HG02938 (cell line): ENCODE data around the gene CRYGN.

ENCODE experiments used
- ATAC-seq: cut with Tn5 transposase; IDR thresholded peaks from one replicate; pipeline ENCODE4 v1.9.1; 2021; ENCODE audit warnings: mild to moderate bottlenecking, moderate library complexity; ENCODE audit not compliant: unreplicated experiment

Gene CRYGN

DNA sequence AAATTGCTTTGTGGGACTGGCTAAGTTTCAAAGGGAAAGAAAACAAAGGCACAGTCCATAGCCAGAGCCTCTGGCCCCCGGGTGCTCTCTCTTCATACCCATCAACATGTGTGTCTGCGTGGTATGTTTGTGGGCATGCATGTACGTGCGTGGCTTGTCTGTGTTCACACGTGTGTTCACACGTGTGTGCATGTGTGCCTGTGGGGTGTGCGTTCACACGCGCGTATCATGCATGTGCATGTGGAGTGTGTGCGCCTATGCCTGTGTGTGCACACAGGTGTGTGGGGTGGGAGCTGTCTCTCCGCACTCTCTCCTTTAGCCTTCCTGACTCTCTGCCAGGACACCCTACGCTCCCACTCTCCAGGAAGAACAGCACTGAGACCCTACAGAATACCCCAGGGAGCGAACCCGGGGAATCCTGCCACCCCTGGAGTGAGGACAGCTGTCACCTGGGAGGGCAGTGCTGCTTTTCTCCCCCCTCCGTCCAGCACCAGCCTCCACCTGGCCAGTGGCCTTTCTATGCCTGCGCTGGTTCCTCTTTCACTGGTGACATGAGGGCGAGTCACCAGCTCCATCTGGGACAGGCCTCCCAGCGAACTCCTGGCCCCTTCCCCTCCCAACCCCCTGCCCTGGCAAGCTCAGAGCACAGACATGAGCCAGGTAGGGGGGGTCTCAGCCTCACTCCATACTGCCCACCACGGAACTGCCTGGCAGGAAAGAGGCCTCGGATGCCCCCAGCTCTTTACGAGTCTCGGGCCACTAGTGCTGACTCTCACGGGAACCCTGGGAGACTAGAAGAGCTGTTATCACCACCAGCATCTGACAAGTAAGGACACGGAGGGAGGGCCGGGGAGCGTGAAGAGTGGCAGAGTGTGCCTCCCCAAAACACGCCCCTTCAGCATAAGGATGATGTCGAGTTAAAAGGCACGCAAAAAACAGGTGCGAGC is 46.6 kb downstream of the CRYGN start:
- no peak for ATAC-seq

DNA sequence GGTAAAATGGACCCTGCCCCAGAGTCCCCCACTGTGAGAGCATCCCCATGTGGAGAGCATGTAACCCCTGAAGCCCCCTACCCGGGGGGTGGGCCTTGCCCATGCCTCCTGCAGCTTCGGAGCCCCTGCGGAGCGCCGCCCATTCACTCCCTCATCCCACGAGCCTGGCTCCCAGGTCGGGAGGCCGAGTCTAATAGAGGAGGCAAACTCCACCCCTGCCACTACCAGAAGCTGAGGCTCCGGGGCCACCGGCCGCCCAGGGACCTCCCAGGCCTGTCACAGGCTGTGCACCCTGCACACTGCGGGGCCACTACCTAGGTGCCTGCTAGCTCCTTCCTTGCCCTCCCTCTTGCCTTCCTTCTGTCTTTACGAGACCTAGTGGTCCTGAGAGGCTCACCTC is 47.5 kb downstream of the CRYGN start:
- no peak for ATAC-seq

DNA sequence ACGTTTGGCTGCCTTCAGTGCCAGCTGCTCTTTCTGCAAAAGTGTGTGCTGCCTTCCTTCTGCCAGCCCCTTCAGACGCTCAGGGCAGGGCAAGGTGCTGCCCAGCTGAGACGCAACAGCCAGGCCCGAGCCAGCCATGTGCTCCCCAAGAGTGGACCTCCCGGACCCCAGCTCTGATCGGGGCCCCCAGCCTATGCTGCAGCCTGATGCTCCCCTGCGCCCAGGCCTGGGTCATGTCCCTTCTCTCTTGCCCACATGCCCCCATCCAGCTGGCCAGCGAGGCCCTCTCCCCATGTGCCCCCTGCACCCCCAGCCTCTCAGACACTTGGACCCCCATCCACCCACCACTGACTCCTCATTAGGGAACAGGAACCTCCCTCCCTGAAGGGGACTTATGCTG is 47.9 kb downstream of the CRYGN start:
- no peak for ATAC-seq

DNA sequence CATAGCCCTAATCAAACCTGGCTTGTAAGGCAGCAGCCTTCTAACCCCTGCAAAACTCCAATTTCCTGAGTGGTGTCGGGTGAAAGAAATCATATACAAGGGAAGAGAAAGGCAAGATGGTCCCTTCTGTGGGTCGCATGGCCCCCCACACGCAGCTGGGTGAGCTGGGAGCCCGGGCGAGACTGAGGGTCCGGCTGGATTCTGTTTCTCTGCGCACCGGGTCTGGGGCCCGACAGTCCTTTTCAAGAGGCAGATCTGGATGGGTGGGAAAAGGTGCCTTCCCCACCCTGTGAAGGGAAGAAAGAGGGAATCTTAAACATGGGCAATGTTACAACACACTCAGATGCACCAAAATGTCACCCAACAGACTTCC is 48.6 kb downstream of the CRYGN start:
- no peak for ATAC-seq

DNA sequence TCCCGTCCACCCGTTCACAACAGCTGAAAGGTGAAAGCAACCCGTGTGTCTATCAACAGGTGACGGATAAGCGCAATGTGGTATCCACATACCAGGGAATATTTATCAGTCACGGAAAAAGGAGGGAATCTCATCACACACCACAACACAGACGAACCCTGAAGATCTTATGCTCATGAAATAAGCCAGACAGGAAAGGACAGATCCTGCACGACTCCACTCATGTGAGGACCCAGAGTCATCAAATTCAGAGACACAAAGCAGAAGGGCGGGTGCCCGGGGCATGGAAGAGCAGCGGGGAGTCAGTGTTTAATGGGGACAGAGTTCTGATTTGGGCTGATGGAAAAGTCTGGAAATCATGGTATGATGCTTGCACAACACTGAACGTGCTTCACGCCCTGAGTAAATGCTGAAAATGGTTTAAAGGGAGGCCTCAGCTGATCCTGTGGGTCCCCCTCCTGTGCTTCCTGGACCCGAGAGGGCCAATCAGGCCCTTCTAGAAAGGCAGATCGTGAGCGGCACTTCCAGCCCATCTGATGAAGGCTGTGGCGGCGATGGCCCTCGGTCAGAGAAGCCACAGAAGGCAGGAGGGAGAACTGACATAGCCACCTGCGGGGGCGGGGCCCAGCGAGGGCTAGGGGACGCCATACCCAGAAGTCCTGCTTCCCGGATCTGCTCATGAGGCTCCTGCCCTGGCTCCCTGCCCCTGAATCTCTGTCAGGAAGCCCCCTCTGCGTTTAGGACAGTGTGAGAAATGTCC is 49.2 kb downstream of the CRYGN start:
- no peak for ATAC-seq

DNA sequence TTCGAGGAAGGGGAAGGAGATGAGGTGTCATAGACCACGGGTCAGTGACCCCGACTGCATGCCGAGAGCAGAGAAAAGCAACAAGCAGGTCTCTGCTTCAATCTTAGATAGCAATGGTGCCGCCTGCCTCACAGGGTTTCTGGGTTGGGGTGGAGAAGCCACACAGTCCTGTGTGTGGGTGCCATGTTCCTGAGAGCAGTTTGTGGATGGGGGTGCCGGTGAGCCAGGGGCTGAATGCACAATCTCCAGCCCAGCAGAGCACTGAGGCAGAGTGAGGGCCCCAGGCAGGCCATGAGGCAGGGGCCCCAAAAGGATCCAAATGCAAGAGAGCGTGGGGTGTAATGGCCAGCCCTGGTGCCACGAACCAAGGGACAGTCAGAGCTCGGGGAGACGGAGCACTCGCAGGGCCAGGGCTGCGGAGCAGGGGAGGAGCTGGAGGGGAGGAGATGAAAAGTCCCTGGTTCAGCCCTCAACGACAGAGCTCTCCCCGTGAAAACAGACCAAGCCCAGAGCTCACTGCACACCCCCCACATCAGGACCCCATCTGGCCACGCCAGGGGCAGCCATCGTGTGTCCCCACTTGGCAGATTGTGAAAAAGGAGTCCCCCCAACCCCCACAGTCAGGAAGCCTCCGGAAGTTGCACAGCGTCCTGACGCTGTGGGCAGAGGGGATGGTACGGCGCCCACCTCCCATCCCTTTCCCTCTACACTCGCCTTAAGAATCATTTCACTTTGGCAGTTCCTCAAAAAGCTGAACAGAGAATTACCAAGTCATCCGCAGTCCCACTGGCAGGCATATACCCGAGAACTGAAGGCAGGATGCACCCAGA is 50.0 kb downstream of the CRYGN start:
- ATAC-seq, result no peak

DNA sequence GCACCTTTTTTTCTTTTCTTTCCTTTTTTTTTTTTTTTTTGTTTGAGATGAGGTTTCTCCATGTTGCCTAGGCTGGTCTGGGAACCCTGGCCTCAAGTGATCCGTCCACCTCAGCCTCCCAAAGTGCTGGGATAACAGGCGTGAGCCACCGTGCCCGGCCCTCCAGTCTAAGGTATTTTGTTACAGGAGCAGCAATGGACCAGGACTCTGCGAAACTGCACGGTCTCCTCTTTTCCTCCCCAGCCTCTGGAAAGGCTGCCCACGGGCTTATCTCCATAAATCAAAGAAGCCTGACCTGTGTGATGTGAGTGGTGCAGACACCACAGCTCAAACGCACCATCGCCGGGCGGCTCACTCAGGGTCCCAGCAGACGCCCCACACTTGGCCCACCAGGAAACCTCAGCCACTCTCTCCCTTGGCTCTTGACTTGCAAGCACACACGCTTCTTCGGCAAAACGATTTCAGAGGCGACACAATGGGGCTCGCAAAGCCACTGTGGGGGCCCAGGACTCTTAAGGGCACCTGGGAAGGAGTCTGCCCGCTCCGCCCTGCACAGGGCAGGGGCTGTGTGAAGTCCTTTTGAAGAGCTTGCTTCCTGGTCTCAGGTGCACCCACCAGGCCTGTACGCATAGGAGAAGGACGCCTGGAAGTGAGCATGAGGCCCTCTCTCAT is 50.7 kb downstream of the CRYGN start:
- no peak for ATAC-seq

DNA sequence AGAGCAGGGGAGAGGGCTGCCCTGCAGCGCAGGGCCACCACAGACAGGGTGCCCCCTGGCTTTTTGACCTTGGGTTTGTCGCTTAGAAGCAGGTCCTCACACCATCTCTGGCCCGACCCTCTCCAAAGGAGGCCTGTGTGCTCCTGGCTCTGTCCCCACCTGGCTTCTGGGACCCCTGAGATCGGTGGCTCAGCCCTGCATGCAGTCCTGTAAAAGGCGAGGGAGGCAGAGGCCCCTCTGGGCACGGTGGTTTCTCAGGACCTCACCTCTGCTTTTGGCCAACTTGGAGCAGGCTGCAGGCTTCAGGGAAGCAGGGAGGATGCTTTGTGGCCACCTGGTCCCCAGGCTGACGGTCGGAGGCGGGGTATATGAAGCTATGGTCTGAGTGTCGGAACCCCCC is 51.5 kb downstream of the CRYGN start:
- no peak for ATAC-seq

DNA sequence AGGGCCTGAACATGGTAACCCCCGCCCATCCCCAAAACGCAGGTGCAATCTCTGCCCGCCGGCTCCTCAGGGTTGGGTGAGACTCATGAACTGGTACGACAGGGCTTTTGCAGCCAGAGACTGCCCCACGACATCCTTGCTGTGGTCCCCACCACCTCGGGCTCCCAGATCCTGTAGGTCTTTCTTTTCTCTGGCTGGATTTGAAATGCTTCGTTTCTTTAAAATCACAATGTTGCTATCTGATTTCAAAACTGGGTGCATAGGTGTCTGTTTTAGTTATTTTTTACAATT is 52.0 kb downstream of the CRYGN start:
- ATAC-seq, result no peak

DNA sequence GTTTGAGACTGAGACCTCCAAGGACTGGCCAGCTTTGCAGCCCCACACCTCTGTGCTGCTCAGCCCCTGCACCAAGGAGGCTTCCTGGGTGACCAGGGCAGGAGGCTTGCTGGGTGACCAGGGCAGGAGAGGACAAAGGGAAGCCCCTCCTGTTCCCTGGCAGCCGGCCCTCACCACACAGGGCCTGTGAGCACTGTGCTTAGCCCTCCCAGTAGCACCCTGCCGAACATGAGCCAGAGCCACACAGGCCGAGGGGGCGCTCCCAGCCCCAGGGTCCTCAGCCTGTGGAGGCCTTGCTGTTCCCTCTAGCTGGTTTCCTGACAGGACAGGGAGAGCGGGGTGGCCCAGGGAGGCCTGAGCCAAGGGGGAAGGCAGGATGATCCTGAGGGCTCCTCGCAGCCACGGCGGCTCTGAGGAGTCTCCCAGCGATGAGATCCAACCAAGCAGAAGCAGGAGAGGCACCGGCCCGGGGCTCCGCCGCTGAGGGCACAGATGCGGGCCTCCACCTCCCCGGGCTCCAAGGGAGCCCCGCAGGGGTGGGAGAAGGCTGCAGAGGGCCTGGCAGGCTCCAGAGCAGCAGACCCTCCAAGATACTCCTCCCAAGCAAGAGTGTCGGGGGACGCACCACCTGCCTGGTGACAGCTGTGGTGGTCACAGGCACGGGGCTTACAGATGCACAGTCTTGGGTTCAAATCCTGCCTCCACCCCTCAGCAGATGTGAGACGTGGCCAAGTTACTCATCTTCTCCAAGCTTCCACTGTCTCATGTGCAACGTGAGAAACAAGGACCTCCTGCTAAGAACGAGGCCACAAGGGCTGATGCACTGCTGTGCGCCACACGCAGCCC is 52.6 kb downstream of the CRYGN start:
- no peak for ATAC-seq

DNA sequence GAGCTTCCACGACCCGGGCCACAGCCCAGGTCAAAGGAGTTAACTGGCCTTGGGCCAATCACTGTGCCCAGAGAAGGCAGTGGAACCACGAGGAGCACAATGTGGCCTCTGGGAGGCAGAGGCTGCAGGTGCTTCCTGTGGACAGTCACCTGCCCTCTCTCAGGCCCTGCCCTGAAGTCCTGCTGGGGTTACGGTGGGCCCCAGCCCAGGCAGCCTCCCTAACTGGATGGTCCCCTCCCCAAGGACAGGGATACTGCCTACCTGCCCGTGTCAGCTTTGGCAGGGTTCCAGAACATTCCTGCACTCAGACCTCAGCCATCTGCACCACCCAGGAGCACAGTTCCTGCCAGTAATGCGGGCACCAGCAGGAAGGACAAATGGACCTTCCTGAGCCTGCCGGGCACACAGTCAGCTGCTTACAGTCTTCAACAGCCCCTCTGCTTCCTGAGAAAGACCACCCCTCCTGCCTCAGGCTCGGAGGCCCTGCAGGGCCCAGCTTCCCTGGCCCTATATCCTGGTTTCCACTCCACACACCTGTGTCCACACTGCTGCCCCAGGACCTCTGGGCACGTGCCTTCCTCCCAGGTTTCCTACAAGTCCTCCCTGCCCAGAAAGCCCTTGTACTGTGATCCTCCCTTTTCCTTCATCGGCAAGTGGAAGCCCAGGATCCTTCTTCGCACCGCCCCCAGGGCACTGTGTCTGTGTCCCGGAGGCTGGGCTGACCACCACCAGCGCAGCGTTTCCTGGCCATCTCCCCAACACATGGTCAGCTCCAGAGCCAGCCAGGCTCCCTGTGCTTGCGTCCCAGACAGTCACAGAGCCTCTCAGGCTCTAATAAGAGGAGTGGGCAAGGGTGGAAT is 53.4 kb downstream of the CRYGN start:
- no peak for ATAC-seq

DNA sequence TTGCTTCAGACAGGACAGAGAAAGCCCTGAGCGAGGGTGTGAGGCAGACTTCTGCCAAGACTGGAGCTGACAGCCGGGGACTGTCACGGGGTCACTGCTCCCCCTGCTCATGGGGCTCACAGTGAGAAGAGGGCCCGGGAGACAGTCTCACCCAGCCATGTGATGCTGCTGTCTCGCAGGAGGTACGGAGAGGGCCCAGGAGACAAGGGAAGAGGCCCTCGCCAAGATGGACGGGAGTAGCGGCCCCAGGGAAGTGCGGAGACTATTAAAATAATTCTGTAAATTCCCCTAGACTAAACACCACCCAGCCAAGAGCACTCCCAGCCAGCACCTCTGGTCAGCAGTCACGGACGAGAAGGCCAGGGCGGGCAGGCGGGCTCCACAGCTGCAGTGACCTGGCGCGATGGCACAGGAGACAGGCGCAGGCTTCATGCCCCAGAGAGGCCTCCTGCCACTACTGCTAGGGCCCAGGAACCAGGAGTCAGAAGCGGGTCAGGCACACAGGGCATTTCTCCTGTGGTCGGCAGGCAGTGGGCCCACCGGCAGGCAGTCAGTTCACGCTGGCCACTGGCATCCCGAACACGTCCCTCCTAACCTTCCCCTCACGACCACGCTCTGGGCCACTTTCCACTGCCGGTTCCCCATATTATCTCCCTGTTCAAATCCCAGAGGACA is 54.2 kb downstream of the CRYGN start:
- ATAC-seq, result no peak

DNA sequence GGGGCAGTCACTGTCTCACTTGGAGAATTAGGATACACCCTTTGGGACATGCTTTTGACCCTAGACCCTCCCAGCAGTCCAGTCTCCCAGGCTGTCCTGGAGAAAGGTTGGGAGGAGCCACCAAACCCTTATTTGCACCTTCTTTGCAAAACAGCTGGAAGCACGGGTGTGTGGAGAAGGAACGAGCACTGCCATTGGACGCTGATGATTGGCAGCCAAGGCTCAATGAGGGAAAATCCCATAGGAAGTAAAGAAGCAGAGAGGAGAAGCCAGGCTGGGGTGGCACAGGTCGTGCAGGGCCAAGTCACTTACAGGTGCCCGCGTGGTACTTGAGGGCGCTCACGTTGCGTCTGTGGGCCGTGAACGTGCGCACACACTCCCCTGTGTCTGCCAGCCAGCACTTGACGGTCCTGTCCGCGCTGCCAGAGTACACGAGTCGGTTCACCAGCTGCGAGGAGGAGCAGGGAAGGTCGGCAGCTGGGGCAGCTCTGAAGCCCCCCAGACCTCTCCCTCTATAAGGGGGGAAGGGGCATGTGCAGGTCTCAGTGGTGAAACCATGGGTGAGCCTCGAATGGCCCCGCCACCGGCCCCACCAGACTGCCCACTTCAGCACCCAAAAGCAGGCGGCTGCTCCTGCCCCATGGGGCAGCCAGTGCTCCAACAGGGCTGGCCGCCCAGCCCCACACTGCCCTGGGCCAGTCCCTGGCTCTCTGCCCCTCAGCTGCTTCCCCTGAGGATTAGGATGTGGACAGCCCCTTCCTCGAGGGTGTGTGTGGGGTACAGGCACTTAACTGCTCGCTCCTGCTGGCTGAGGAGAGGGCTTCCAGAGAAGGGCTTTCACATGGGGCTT is 54.9 kb downstream of the CRYGN start:
- ATAC-seq, result no peak

DNA sequence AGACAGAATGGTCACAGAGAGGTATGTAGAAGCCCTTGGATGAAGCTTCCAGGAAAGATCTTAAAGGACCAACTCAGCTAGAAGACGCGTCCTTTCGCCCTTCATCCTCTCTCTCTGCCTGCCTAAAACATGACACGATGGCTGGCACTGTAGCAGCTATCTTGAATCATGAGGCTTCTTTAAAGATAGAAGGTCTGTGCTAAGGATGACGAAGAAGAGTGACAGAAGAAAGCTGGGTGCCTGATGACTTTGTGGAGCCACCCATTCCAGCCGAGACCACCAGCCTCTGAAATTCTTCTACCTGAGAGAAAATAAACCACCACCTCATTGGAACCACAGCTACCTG is 55.6 kb downstream of the CRYGN start:
- ATAC-seq, result no peak

DNA sequence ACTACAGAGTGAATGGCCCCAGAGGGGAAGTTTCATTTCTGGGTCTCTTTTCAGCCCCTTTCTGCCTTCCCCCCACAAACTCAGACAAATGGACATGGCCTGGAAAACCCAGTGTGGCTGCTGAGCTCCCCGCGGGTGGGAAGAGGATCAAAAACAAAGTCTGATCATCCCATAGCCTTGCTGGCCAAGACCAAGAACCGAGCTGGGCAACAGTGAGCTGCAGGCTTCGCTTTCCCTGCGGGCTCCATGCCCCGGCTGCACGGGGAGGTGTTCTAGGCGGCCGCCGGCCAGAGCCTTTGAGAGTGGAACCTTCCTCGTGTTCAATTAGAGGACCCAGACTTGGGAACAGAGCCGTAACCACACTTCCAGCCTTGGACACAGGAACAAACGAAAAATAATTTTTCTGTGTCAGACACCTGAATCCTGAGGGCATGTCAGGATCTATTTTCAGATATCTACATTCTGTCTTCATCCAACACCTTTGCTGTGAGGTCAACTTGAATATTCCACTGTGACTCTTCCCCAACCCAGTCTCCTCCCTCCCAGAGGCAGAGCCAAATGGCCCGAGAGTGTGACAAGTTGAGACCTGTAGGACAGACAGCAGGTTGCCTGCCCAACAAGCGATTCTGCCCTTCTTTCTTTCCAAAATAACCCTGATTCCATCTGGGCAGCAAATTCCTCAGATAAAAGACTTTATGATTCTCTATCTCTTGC is 56.1 kb downstream of the CRYGN start:
- ATAC-seq, result no peak

DNA sequence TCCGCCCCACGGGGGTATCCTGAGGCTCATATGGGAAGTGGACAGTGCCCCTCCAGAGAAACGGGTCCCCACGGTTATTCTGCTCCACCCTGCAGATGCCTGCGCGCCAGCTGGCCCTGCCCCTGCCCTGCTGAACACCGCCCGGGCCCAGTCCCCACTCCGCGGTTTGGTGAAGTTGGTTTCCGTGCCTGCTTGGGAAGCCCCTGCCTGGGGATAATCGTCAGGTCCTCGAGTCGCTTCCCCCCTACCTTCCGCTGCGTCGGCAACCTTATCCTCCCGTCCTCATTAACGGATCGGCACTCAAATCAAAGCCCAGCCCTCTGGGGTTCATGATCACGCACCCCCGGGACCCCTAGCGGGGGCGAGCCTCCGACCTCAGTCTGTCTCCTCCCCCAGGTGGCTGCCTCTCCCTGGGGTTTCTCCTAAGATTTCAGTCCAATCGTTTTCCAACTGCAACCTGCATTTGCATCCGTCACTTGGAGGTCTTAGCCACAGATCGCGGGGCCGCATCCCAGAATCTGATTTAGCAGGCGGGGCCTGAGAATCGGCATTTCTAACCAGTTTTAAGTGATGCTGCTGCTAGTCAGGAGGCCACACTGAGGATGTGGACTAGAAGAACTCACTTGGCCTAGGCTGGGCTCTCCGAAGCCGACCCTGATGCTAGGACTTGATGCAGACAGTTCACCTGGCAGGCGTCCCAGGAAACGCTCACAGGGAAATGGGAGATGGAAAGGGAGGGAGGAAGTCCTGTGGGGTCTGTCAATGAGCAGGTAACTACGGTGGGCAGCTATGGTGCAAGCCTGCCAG is 57.7 kb downstream of the CRYGN start:
- no peak for ATAC-seq
